ENCODE measurements around the gene LDLRAD3.
"Not testable (repeated sequence)": the region's sequence is repeated elsewhere in the genome, so short reads cannot be mapped to it uniquely, and the experiment has no call there.

Gene LDLRAD3

DNA sequence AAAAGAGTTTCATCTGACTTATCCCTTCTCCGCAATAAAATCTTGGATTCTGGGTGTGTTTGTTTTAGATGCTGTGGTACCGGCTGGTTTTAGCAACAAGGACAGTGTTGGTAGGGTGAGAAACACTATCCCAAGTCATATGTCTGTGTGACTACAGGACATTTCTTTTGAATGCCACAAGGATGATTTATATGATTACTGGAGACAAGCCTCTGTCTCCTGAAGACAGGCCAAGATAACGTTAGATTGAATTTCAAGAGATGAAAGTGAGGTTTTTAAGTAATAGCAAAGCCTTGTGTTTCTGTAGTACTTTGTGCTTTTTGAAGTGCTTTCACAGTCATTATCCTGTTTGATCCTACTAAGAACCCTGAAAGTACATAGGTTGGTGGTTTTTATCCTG is 243.8 kb downstream of the LDLRAD3 start:
- no peak for TF ChIP-seq ZFX (IDR thresholded peaks at IDR 0.05; ENCODE audit: borderline replicate concordance)
- TF ChIP-seq, protein P1, sequence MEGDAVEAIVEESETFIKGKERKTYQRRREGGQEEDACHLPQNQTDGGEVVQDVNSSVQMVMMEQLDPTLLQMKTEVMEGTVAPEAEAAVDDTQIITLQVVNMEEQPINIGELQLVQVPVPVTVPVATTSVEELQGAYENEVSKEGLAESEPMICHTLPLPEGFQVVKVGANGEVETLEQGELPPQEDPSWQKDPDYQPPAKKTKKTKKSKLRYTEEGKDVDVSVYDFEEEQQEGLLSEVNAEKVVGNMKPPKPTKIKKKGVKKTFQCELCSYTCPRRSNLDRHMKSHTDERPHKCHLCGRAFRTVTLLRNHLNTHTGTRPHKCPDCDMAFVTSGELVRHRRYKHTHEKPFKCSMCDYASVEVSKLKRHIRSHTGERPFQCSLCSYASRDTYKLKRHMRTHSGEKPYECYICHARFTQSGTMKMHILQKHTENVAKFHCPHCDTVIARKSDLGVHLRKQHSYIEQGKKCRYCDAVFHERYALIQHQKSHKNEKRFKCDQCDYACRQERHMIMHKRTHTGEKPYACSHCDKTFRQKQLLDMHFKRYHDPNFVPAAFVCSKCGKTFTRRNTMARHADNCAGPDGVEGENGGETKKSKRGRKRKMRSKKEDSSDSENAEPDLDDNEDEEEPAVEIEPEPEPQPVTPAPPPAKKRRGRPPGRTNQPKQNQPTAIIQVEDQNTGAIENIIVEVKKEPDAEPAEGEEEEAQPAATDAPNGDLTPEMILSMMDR (IDR thresholded peaks at IDR 0.05) = no peak
- no peak overlapping the region for H3K27ac ChIP-seq

DNA sequence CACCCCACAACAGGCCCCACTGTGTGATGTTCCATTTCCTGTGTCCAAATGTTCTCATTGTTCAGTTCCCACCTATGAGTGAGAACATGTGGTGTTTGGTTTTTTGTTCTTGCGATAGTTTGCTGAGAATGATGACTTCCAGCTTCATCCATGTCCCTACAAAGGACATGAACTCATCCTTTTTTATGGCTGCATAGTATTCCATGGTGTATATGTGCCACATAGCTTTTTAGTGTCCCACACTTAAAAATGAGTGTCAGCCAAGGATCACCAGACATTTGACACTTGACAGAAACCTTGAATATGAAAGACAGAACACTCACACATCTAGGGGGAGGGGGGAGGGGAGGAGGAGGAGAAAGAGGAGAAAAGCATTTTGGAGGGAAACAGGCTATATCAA is 245.9 kb downstream of the LDLRAD3 start:
- not testable (repeated sequence) for H3K27ac ChIP-seq

DNA sequence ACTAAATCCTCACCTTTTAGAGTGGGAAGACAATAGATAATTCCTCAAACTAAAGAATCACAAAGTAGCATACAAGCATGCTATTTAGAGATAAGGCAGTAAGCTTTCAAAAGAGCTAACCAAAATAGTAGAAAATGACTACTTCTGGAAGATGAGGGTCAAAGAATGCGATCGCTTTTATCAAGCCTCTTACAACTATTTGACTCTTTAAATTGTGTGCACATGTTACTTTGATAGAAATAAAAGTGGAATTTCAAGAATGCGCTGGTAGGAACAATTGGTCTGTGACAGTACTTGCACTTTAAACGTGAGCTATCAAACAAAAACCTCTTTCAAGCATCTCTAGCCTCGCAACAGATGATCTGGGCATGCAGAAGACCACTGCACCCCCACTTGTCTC is 248.1 kb downstream of the LDLRAD3 start:
- TF ChIP-seq, protein P1 (IDR thresholded peaks at IDR 0.05) = no peak
- no peak for TF ChIP-seq ZFX (IDR thresholded peaks at IDR 0.05; ENCODE audit: borderline replicate concordance)
- H3K27ac ChIP-seq = no peak overlapping the region

DNA sequence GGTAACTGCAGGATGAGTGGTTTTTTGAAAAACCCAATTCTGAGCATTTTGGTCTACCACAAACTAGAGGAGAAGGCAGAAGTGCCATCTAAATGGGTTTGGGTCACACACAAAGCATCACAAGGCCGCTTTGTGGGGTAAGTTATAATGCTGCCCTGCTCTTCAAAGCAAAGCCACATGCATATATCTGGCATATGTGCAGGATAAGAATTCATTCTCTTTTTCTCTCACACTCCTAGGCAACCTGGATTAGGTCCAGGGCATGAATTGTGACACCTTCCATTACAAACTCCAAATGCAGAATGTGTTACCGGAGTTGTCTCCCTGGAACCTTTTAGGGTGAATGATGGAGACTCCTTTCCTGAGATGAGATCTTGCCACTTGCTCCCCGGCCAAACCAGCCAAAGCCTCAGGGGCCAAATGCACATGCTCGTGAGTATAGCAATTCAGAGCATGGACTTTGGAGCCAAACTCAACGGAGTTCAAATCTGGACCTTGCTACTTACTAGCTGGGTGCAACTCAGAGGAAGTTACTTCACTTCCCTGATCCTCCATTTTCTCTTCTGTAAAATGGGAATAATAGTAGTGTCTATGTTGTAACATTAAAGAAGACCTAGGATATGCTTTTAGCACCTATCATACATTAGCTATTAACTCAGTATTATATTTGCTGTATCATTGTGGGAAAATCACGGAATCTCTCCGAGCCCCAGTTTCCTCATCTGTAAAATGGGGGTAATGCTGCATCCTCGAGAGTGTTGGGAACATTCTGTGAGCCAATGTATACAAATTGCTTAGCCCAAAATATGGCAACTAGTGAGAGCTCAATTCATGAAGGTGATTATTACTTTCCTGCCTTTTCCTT is 248.8 kb downstream of the LDLRAD3 start:
- TF ChIP-seq, protein P1 (IDR thresholded peaks at IDR 0.05) = no peak
- TF ChIP-seq ZFX (IDR thresholded peaks at IDR 0.05; ENCODE audit: borderline replicate concordance) = no peak
- no peak overlapping the region for H3K27ac ChIP-seq

DNA sequence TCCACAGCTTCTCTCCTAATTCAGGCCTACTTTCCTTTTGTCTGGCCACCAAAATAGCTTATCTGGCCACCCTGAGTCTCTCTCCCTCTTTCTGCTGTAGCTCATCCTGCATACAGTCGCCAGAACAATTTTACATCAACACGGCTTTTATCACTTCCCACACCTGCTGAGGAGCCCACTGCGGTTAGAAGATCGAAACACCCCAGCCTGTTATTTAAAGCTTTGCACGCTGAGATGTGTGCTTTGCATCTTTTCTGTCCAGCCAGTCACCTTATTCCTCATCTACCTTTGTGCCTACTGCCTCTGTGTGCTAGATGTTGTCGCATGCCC is 249.4 kb downstream of the LDLRAD3 start:
- H3K27ac ChIP-seq = no peak overlapping the region
- no peak for TF ChIP-seq ZFX (IDR thresholded peaks at IDR 0.05; ENCODE audit: borderline replicate concordance)
- TF ChIP-seq, protein P1 (IDR thresholded peaks at IDR 0.05) = no peak

DNA sequence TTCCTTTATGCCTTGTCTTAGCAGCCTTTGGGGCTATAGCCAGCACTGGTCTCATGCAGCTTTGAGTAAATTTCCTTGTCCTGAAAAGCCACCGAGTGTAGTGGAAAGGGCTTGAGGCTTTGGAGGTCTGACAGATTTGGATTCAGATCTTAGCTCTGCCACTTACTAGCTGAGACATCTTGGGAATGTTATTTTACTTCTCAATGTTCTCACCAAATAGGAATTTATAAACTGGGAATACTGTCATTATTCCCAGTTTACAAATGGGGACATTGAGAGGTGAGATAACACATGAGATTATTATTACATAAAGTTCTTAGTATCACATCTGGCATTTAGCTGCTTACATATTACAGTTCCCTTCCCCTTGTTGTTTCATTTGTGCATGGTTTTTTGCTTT is 249.9 kb downstream of the LDLRAD3 start:
- no peak overlapping the region for H3K27ac ChIP-seq
- TF ChIP-seq ZFX (IDR thresholded peaks at IDR 0.05; ENCODE audit: borderline replicate concordance) = no peak
- TF ChIP-seq, protein P1 (IDR thresholded peaks at IDR 0.05) = no peak

DNA sequence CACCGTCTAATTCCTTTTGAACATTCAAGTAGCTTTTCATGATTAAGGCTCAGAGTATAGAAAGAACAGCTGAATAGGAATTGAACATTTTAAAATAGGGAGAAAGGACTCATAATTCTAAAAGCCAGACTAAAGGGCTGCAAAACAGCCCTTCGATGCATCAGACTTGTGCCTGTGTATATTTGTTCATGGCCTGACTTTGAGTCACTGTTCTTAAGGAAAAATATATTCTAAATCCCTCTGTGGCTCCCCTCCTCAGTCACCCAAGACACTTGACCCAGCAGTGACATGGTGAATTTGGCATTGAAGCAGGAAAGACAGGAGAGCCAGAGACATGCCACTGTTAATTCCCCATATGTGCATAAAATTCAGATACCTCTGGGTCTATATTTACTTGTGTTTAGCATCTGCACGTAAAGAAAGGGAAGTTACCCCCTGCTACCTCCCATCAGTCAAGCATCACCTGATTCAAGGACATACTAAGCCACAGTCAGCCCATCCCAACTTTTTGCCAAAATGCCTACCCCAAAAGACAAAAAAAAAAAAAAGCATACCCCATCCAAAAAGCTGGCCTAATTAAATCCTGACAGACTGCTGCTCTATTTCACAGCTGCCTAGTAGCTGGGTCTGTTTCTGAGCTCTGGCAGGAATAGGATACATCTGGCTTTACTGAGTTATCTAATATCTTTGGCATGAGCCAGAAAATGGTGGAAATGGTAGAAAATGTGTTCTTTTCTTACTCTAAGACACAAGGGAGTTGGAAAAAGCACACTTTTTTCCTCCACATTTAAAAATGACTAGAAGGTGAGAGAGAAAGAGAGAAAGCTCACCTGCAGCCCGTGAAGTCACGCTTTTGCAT is 251.9 kb downstream of the LDLRAD3 start:
- TF ChIP-seq, protein P1 (IDR thresholded peaks at IDR 0.05) = no peak
- TF ChIP-seq ZFX (IDR thresholded peaks at IDR 0.05; ENCODE audit: borderline replicate concordance) = no peak
- no peak overlapping the region for H3K27ac ChIP-seq

All from 22Rv1 (cell line).